ENCODE data around the gene ANXA2R. TPM values are rescaled to one million over a fixed set of nuclear protein-coding genes. Genes with fewer than 3 reads are reported as not detected.
"Not testable (repeated sequence)": the region's sequence is repeated elsewhere in the genome, so short reads cannot be mapped to it uniquely, and the experiment has no call there.

Gene ANXA2R
- total RNA-seq, 1 donor from 2014 or later, result 0.93 TPM

DNA sequence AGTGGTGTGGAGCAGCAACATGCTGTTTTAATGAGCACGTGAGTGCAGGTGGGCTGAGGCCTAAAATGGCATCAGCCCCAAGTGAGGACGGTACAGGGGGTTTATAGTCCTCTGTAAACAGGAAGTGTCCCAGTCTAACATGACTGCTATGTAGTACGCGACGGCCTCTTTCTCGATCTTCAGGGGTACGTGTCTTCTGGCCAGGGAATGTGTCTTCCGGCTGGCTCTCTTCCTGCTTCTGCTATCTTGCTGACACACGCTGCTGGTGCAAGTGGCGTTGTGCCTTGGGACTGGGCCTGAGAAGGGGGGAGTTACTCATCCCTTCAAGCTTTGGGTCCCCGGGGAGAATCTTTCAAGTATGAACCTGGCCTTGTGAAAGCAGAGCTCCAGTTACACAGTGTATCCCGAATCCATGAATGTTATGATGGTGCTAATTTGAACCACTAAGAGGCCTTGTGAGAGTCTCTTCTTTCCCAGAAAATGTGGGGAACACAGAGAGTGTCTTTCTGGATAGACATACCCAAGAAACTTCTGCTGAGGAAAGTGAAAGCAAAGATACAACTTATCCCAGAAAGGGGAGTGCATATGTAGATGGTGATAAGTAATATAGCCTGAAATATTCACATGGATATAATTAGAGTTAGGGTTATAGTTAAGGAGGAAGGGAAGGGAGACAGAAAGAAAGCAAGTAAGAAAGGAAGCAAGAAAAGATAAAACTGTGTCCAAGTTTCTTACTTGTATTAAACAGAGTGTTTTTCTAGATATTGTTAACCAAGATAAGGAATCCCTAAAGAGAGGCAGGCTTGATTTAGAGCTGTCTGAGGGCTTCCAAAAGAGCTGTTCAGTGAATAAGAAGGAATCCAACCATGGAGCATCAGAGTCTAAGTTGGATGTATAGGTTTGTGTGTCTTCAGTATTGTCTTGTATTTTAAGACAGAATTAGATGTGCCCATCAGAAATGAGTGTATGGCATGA lies 35.5 kb upstream of the ANXA2R start:
- Mint-ChIP-seq H3K27ac (peak overlapping the region; percentile 59), H3K4me3 (ENCODE audit: low read depth) (no peak overlapping the region), H3K4me1 (ENCODE audit: low read depth) (peaks cover 16% of the 10 kb centered on the region), H3K9me3 (ENCODE audit: low read depth) (no peaks in the 10 kb centered on the region), H3K36me3 (ENCODE audit: insufficient read depth) (peaks cover 27% of the 10 kb centered on the region), H3K27me3 (no peaks in the 10 kb centered on the region)
- no peak for DNase-seq (ENCODE audit: low spot score, unreplicated experiment)
- TF ChIP-seq, protein P1, sequence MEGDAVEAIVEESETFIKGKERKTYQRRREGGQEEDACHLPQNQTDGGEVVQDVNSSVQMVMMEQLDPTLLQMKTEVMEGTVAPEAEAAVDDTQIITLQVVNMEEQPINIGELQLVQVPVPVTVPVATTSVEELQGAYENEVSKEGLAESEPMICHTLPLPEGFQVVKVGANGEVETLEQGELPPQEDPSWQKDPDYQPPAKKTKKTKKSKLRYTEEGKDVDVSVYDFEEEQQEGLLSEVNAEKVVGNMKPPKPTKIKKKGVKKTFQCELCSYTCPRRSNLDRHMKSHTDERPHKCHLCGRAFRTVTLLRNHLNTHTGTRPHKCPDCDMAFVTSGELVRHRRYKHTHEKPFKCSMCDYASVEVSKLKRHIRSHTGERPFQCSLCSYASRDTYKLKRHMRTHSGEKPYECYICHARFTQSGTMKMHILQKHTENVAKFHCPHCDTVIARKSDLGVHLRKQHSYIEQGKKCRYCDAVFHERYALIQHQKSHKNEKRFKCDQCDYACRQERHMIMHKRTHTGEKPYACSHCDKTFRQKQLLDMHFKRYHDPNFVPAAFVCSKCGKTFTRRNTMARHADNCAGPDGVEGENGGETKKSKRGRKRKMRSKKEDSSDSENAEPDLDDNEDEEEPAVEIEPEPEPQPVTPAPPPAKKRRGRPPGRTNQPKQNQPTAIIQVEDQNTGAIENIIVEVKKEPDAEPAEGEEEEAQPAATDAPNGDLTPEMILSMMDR (IDR thresholded peaks at IDR 0.05; ENCODE audit: unreplicated experiment), result no peak

- no peak for DNase-seq (ENCODE audit: low spot score, unreplicated experiment)
- H3K4me1 Mint-ChIP-seq (ENCODE audit: low read depth), result peaks cover 16% of the 10 kb centered on the region
- no peak overlapping the region for H3K4me3 Mint-ChIP-seq (ENCODE audit: low read depth)
- TF ChIP-seq, protein P1 (IDR thresholded peaks at IDR 0.05; ENCODE audit: unreplicated experiment), result no peak
- no peaks in the 10 kb centered on the region for H3K27me3 Mint-ChIP-seq
- H3K27ac Mint-ChIP-seq, result no peak overlapping the region
- H3K36me3 Mint-ChIP-seq (ENCODE audit: insufficient read depth), result peaks cover 27% of the 10 kb centered on the region
- H3K9me3 Mint-ChIP-seq (ENCODE audit: low read depth), result no peaks in the 10 kb centered on the region
These were observed 34.8 kb upstream of the ANXA2R start for GRCh38 chr5:43074987-43075318.

- H3K9me3 Mint-ChIP-seq (ENCODE audit: low read depth), result no peaks in the 10 kb centered on the region
- H3K36me3 Mint-ChIP-seq (ENCODE audit: insufficient read depth), result peaks cover 29% of the 10 kb centered on the region
- H3K27me3 Mint-ChIP-seq, result no peaks in the 10 kb centered on the region
- no peak for DNase-seq (ENCODE audit: low spot score, unreplicated experiment)
- H3K4me3 Mint-ChIP-seq (ENCODE audit: low read depth), result no peak overlapping the region
- TF ChIP-seq, protein P1 (IDR thresholded peaks at IDR 0.05; ENCODE audit: unreplicated experiment), result peak; percentile 57
- no peak overlapping the region for H3K27ac Mint-ChIP-seq
- peaks cover 17% of the 10 kb centered on the region for H3K4me1 Mint-ChIP-seq (ENCODE audit: low read depth)
These were observed 33.8 kb upstream of the ANXA2R start for GRCh38 chr5:43073597-43074546.

DNA sequence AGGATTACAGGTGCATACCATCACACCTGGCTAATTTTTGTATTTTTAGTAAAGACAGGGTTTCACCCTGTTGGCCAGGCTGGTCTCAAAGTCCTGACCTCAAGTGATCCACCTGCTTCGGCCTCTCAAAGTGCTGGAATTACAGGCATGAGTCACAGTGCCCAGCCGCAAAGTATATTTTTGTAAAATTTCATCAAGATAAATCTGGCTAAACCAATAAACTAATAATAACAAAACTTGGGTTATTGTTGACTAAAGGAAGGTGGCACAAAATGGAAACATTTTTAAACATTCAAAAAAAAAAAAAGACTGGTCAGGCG lies 29.2 kb upstream of the ANXA2R start:
- Mint-ChIP-seq H3K36me3 (ENCODE audit: insufficient read depth) (peaks cover 17% of the 10 kb centered on the region), H3K4me3 (ENCODE audit: low read depth) (peak overlapping the region; percentile 5), H3K4me1 (ENCODE audit: low read depth) (peaks cover 18% of the 10 kb centered on the region)
- H3K9me3 Mint-ChIP-seq (ENCODE audit: low read depth); H3K27ac Mint-ChIP-seq; H3K27me3 Mint-ChIP-seq; DNase-seq (ENCODE audit: low spot score, unreplicated experiment): not testable (repeated sequence)

GRCh38 chr5:43068037-43068436 lies 27.9 kb upstream of the ANXA2R start:
- Mint-ChIP-seq H3K4me1 (ENCODE audit: low read depth) (peaks cover 20% of the 10 kb centered on the region), H3K27ac (peak overlapping the region; percentile 99), H3K4me3 (ENCODE audit: low read depth) (peak overlapping the region; percentile 97), H3K27me3 (no peaks in the 10 kb centered on the region), H3K9me3 (ENCODE audit: low read depth) (no peaks in the 10 kb centered on the region), H3K36me3 (ENCODE audit: insufficient read depth) (peaks cover 11% of the 10 kb centered on the region)
- TF ChIP-seq, protein P1 (IDR thresholded peaks at IDR 0.05; ENCODE audit: unreplicated experiment), result no peak
- DNase-seq (ENCODE audit: low spot score, unreplicated experiment), result no peak

All from progenitor cell of endocrine pancreas (in vitro differentiated cells).